Mesenchymal stem cell (in vitro differentiated cells and primary cell): Measurements from ENCODE around the gene OSBPL1A.

Experiments
- DNase-seq: peaks from one replicate; pipeline ENCODE4 v3.0.0-alpha.2; 2013
- H2AFZ ChIP-seq: one replicate; pipeline ENCODE4 v1.6.1; 2013; ENCODE audit warnings: low read depth, mild to moderate bottlenecking, control low read depth, inconsistent platforms, low read length, moderate library complexity
- H2AK5ac ChIP-seq: 2 replicates; pipeline ENCODE4 v1.6.1; 2013; ENCODE audit warnings: low read length, moderate library complexity, mild to moderate bottlenecking, inconsistent platforms; ENCODE audit not compliant: severe bottlenecking
- H2BK120ac ChIP-seq: one replicate; pipeline ENCODE4 v1.6.1; 2013; ENCODE audit warnings: low read depth, mild to moderate bottlenecking, inconsistent platforms, low read length, moderate library complexity
- H2BK12ac ChIP-seq, 2 experiments: one replicate each; pipeline ENCODE4 v1.6.1; 2013; ENCODE audit warnings: inconsistent platforms in 2 of 2, low read length in 2 of 2, mild to moderate bottlenecking in 2 of 2, moderate library complexity in 2 of 2, control low read depth in 1 of 2
- H2BK15ac ChIP-seq: one replicate; pipeline ENCODE4 v1.6.1; 2013; ENCODE audit warnings: mild to moderate bottlenecking, low read depth, inconsistent platforms; ENCODE audit not compliant: poor library complexity, severe bottlenecking
- H2BK5ac ChIP-seq: 2 replicates; pipeline ENCODE4 v1.6.1; 2013; ENCODE audit warnings: low read depth, mild to moderate bottlenecking, low read length, control low read depth, inconsistent platforms; ENCODE audit not compliant: poor library complexity, severe bottlenecking
- H3K14ac ChIP-seq, 2 experiments: one replicate each; pipeline ENCODE4 v1.6.1; 2013; ENCODE audit warnings: inconsistent platforms in 2 of 2, low read length in 2 of 2, control low read depth in 1 of 2, mild to moderate bottlenecking in 1 of 2, moderate library complexity in 1 of 2
- H3K18ac ChIP-seq, 2 experiments: one replicate each; pipeline ENCODE4 v1.6.1; 2013; ENCODE audit warnings: inconsistent platforms in 2 of 2, low read length in 2 of 2, control low read depth in 1 of 2, low read depth in 1 of 2, mild to moderate bottlenecking in 1 of 2
- H3K23ac ChIP-seq, 2 experiments: one replicate each; pipeline ENCODE4 v1.6.1; 2013; ENCODE audit warnings: inconsistent platforms in 2 of 2, low read length in 2 of 2, mild to moderate bottlenecking in 2 of 2, moderate library complexity in 2 of 2, control low read depth in 1 of 2
- H3K27ac ChIP-seq: 2 replicates; pipeline ENCODE4 v1.5.1; 2013; ENCODE audit warnings: mild to moderate bottlenecking, moderate library complexity, low read length, control low read depth, inconsistent platforms; ENCODE audit not compliant: poor library complexity, severe bottlenecking
- H3K27me3 ChIP-seq, 2 experiments: 2 replicates each; pipeline versions ENCODE4 v1.6.1 to v1.7.0; 2013; ENCODE audit warnings: low read length in 2 of 2, mild to moderate bottlenecking in 2 of 2, moderate library complexity in 2 of 2, control low read depth in 1 of 2, inconsistent platforms in 1 of 2; ENCODE audit not compliant: control insufficient read depth in 1 of 2, insufficient read depth in 1 of 2
- H3K36me3 ChIP-seq, 2 experiments: 2 replicates each; pipeline versions ENCODE4 v1.6.1 to v1.7.0; 2013; ENCODE audit warnings: low read length in 2 of 2, control low read depth in 1 of 2, inconsistent platforms in 1 of 2, low read depth in 1 of 2, mild to moderate bottlenecking in 1 of 2; ENCODE audit not compliant: insufficient read depth in 2 of 2, control insufficient read depth in 1 of 2
- H3K4ac ChIP-seq, 2 experiments: one replicate each; pipeline ENCODE4 v1.6.1; 2013; ENCODE audit warnings: inconsistent platforms in 2 of 2, low read length in 2 of 2, mild to moderate bottlenecking in 2 of 2, moderate library complexity in 2 of 2, control low read depth in 1 of 2, low read depth in 1 of 2
- H3K4me1 ChIP-seq: 2 replicates; pipeline ENCODE4 v1.6.1; 2013; ENCODE audit warnings: low read depth, low read length, control low read depth; ENCODE audit not compliant: control insufficient read depth, insufficient read depth
- H3K4me2 ChIP-seq: 2 replicates; pipeline ENCODE4 v1.6.1; 2013; ENCODE audit warnings: low read length, mild to moderate bottlenecking, inconsistent platforms; ENCODE audit not compliant: poor library complexity, severe bottlenecking
- H3K4me3 ChIP-seq, 2 experiments: 2 replicates each; pipeline versions ENCODE4 v1.5.1 to v1.7.0; 2013; ENCODE audit warnings: low read length in 2 of 2, mild to moderate bottlenecking in 2 of 2, control low read depth in 1 of 2, low read depth in 1 of 2; ENCODE audit not compliant: insufficient read depth in 1 of 2
- H3K79me1 ChIP-seq: replicated peaks from 2 replicates; pipeline ENCODE4 v1.6.1; 2013; ENCODE audit warnings: mild to moderate bottlenecking, control low read depth, low read length, inconsistent platforms; ENCODE audit not compliant: poor library complexity, severe bottlenecking
- H3K9ac ChIP-seq: 2 replicates; pipeline ENCODE4 v1.7.0; 2013; ENCODE audit warnings: mild to moderate bottlenecking, low read length, moderate library complexity
- H3K9me3 ChIP-seq: 2 replicates; pipeline ENCODE4 v1.7.0; 2013; ENCODE audit warnings: mild to moderate bottlenecking, low read length; ENCODE audit not compliant: control insufficient read depth
- H4K8ac ChIP-seq: one replicate; pipeline ENCODE4 v1.6.1; 2013; ENCODE audit warnings: inconsistent platforms, mild to moderate bottlenecking, low read length, moderate library complexity
- H4K91ac ChIP-seq: one replicate; pipeline ENCODE4 v1.6.1; 2013; ENCODE audit warnings: mild to moderate bottlenecking, low read length, inconsistent platforms
- WGBS: methylation state at CpG from one replicate; pipeline ENCODE4 v1.1.7; 2013; ENCODE audit warnings: mixed read lengths; 5-methylcytosine and 5-hydroxymethylcytosine counted together

OSBPL1A gene

DNA sequence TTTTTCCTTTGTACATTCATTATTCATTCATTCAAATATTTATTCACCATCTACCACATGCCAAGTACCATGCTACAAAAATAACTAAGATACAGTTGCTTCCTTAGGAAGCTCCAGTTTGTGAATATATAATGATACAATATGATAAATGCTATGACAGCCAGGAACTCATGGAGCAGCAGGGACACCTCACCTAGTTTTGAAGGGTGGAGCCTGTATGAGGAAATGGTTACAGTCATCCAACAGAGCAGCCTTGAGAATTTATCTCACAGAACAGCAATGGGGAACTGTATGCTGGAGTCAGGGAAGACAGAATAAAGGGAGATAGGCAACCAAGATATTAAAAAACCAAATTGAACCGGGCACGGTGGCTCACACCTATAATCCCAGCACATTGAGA, 124.0 kb downstream of the OSBPL1A start:
- Histone ChIP-seq H4K91ac (no peak overlapping the region), H3K9ac (no peak overlapping the region), H3K4me3 (no peak overlapping the region), H3K27ac (no peak overlapping the region), H3K18ac (no peak overlapping the region), H2BK12ac (no peak overlapping the region), H3K27me3 (no peaks in the 10 kb centered on the region), H2AFZ (no peak overlapping the region), H3K9me3 (no peaks in the 10 kb centered on the region), H3K23ac (no peak overlapping the region), H2BK5ac (no peak overlapping the region), H3K79me1 (peaks cover 2% of the 10 kb centered on the region), H2BK120ac (no peak overlapping the region), H3K4me2 (no peak overlapping the region), H3K14ac (no peak overlapping the region), H2BK15ac (no peak overlapping the region), H3K36me3 (peaks cover 0 to 3% of the 10 kb centered on the region in 2 experiments), H4K8ac (no peak overlapping the region), H3K4me1 (no peaks in the 10 kb centered on the region), H2AK5ac (no peak overlapping the region), H3K4ac (no peak overlapping the region)
- no peak for DNase-seq
- 100% methylated on average over 2 of the region's 2 CpGs for WGBS

DNA sequence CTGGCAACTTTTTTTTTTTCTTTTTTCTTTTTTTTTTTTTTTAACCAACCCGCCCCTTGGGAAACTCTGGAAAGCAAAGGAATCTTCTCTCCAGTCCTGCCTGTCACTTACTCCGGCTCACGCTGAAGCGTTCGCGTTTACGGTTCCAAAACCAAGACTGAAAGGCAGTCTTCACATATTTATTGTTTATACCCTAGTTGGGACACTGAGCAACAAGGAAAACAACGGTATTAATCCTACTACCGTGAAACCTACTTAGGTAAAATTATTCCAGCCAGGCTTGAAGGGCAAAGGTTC, 125.4 kb downstream of the OSBPL1A start:
- 1% methylated on average over 7 of the region's 9 CpGs for WGBS
- H3K4me2 ChIP-seq = peak overlapping the region; percentile 92
- no peaks in the 10 kb centered on the region for H3K4me1 ChIP-seq
- no peak overlapping the region for H2AFZ ChIP-seq
- H3K79me1 ChIP-seq = peaks cover 8% of the 10 kb centered on the region
- DNase-seq = peak; percentile 86
- no peak overlapping the region for H3K4ac ChIP-seq
- no peak overlapping the region for H3K23ac ChIP-seq
- H2AK5ac ChIP-seq = no peak overlapping the region
- H3K18ac ChIP-seq = no peak overlapping the region
- H3K27me3 ChIP-seq = no peaks in the 10 kb centered on the region
- H4K91ac ChIP-seq = no peak overlapping the region
- H3K4me3 ChIP-seq = peak overlapping the region; percentile 83 to 88
- no peak overlapping the region for H2BK120ac ChIP-seq
- H3K36me3 ChIP-seq = no peaks in the 10 kb centered on the region
- peak overlapping the region; percentile 85 for H3K9ac ChIP-seq
- H3K9me3 ChIP-seq = no peaks in the 10 kb centered on the region
- H3K27ac ChIP-seq = peak overlapping the region; percentile 9
- no peak overlapping the region for H4K8ac ChIP-seq
- H2BK15ac ChIP-seq = peak overlapping the region; percentile 48
- no peak overlapping the region for H3K14ac ChIP-seq
- H2BK12ac ChIP-seq = no peak overlapping the region
- no peak overlapping the region for H2BK5ac ChIP-seq

DNA sequence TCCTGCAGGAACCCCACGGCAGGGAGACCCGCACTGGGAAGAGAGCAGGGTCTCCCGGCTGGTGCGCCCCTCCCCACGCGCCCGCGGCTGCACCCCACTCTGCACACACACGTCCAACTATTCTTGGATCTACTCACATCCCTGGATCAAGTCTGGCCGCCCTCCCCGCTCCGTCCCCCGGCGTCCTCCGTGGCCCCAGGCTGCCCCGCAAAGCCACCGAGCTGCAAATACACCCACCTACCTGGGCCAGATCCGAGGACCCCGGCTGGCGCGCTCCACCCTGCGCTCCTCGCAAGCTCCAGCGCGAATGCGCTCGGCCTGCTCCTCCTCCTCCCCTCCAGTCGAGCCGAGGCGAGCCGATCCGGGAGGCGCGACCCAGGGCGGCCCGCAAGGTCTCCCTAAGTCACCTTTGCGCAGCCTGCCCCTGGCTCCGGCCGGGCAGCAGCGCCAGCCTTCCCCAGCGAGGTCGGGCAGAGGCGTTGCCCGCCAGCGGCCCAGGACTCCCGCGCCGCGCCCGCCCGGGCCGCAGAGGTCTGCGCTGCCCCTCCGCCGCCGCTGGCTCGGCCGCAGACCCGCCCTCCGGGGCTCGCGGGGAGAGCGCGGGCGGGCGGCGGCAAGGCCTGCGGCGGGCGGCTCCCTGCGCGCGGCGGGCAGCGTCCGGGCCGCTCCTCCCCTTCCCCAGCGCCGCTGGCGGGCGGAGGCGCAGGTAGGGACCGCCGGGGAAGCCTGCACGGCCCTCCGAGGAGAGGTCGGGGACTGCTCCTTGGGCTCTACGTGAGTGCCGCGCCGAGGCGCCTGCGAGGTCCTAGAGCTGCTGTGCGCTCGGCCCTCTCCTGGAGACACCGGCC, 126.0 kb downstream of the OSBPL1A start:
- Histone ChIP-seq H3K4me2 (peak overlapping the region; percentile 94), H3K4me3 (peak overlapping the region; percentile 83 to 88), H3K36me3 (no peaks in the 10 kb centered on the region), H3K23ac (no peak overlapping the region), H3K79me1 (peaks cover 8% of the 10 kb centered on the region), H3K9me3 (no peaks in the 10 kb centered on the region), H2AK5ac (no peak overlapping the region), H4K91ac (peak overlapping the region; percentile 61), H2BK15ac (peak overlapping the region; percentile 48), H3K4me1 (no peaks in the 10 kb centered on the region), H3K27me3 (no peaks in the 10 kb centered on the region), H3K27ac (peak overlapping the region; percentile 9), H2BK12ac (peak overlapping the region in 1 of 2 experiments; percentile 40), H4K8ac (peak overlapping the region; percentile 94), H2BK120ac (no peak overlapping the region), H2AFZ (peak overlapping the region; percentile 57), H2BK5ac (peak overlapping the region; percentile 49), H3K18ac (peak overlapping the region; percentile 60 to 94), H3K14ac (no peak overlapping the region), H3K9ac (peak overlapping the region; percentile 85), H3K4ac (peak overlapping the region in 1 of 2 experiments; percentile 69)
- peak; percentile 72 for DNase-seq
- WGBS = under 1% methylated on average over 67 of the region's 96 CpGs

DNA sequence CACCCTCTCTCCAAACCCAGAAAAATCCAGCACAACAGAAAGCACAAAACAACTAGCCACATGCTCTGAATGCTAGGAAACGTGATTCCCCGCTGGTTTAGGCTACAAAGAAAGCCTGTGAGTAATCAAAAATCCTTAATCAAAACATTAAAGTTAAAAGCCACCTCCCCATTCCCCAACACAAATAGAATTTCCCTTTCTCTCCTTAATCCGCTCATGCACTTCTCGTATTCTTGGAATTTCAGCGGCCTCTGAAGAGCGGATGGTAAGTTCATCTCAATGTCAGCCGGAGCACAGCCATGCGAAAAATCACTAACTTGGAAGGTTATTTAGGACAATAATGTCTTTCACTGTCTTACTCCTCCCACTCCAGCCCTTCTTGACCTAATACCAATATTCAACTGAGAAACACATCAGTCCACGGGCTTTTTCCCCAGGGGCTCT, 126.7 kb downstream of the OSBPL1A start:
- peak overlapping the region; percentile 9 for H3K27ac ChIP-seq
- H3K9me3 ChIP-seq = no peaks in the 10 kb centered on the region
- WGBS = 6% methylated on average over 9 of the region's 9 CpGs
- H2BK5ac ChIP-seq = no peak overlapping the region
- H3K4me3 ChIP-seq = peak overlapping the region; percentile 83 to 88
- no peak overlapping the region for H3K23ac ChIP-seq
- H3K14ac ChIP-seq = no peak overlapping the region
- H2BK12ac ChIP-seq = no peak overlapping the region
- no peaks in the 10 kb centered on the region for H3K4me1 ChIP-seq
- DNase-seq = peak; percentile 47
- no peak overlapping the region for H4K8ac ChIP-seq
- H3K79me1 ChIP-seq = peaks cover 12% of the 10 kb centered on the region
- peak overlapping the region; percentile 85 for H3K9ac ChIP-seq
- no peak overlapping the region for H2AK5ac ChIP-seq
- peak overlapping the region; percentile 43 for H2AFZ ChIP-seq
- no peak overlapping the region for H2BK15ac ChIP-seq
- H3K4me2 ChIP-seq = peak overlapping the region; percentile 94
- no peaks in the 10 kb centered on the region for H3K27me3 ChIP-seq
- no peak overlapping the region for H2BK120ac ChIP-seq
- no peak overlapping the region for H4K91ac ChIP-seq
- H3K36me3 ChIP-seq = peaks cover 0 to 6% of the 10 kb centered on the region in 2 experiments
- H3K4ac ChIP-seq = no peak overlapping the region
- H3K18ac ChIP-seq = peak overlapping the region in 1 of 2 experiments; percentile 54
